Measurements from ENCODE around the gene LDLR.
"Not testable (repeated sequence)": the region's sequence is repeated elsewhere in the genome, so short reads cannot be mapped to it uniquely, and the experiment has no call there.

LDLR gene

GRCh38 chr19:11138601-11139300 is 49.5 kb downstream of the LDLR start:
- in situ Hi-C loops (cut with HindIII; ENCODE audit: low sequenced_read_pairs), result no loop called here

DNA sequence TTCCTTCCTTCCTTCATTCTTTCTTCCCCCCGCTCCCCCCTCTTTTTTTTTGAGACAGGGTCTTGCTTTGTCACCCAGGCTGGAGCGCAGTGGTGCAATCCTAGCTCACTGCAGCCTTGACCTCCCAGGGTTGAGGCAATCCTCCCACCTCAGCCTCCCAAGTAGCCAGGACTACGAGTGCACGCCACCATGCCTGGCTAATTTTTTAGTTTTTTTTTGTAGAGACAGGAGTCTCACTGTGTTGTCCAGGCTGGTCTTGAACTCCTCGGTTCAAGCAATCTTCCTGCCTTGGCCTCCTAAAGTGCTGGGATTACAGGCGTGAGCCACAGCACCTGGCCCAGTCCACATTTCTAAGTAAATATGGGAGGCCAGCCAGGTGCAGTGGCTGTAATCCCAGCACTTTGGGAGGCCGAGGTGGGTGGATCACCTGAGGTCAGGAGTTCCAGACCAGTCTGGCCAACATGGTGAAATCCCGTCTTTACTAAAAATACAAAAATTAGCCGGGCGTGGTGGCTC is 50.8 kb downstream of the LDLR start:
- in situ Hi-C loops (cut with HindIII; ENCODE audit: low sequenced_read_pairs), result not testable (repeated sequence)

- in situ Hi-C loops (cut with HindIII; ENCODE audit: low sequenced_read_pairs), result no loop called here
Observed at GRCh38 chr19:11140896-11141295, 51.6 kb downstream of the LDLR start.

- in situ Hi-C loops (cut with HindIII; ENCODE audit: low sequenced_read_pairs), result no loop called here
Observed at GRCh38 chr19:11141937-11142527, 52.8 kb downstream of the LDLR start.

DNA sequence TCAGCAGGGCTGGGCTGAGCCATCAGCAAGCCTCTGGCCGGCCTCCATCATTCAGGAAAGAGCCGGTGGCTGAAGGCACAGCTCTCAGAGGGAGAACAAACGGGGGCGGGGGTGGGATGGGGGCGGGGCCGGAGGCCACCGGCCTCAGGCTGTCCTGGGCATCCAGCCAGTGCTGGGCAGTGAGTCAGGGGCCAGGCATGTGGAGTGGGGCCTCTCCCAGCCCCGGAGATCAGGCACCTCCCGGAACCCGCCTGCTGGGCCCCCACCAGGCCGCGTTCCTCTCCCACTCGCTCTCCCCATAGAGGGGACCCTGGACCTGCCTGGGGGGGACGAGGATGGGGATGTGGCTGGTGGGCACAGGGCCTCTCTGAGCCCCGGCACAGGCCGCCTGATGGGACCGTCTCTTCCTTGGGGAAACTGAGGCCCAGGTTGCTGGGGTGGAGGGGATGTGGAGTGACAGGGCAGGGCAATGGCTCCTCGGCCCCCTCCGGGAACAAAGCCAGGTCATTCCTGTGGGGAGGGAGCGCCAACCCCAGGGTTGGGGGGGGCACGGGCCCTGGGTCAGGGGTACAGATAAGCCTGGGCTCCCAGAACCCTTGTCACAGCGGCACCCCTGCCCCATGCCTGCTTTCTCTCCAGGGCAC is 53.4 kb downstream of the LDLR start:
- in situ Hi-C loops (cut with HindIII; ENCODE audit: low sequenced_read_pairs), result no loop called here

GRCh38 chr19:11145536-11145924 is 56.3 kb downstream of the LDLR start:
- in situ Hi-C loops (cut with HindIII; ENCODE audit: low sequenced_read_pairs), result no loop called here

GRCh38 chr19:11148001-11148400 is 58.7 kb downstream of the LDLR start:
- in situ Hi-C loops (cut with HindIII; ENCODE audit: low sequenced_read_pairs), result no loop called here

DNA sequence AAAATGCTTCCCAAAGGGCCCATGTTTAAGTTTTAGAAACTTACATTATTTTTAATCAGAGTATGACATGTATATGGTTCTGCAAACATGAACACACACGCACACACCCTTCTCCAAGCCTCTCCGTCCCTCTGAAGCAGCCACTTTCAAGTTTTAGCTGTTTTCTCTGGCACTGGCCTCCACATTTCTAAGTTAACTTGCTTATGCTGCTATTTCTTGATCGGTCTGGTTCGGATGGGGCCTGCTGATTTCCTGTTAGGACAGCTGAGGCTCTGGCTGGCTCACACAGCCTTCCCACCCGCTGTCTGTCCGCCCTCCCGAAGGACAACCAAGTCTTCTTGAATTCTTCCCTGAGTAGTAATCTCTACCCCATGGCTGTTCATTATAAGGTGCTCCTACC is 61.9 kb downstream of the LDLR start:
- in situ Hi-C loops (cut with HindIII; ENCODE audit: low sequenced_read_pairs), result no loop called here

DNA sequence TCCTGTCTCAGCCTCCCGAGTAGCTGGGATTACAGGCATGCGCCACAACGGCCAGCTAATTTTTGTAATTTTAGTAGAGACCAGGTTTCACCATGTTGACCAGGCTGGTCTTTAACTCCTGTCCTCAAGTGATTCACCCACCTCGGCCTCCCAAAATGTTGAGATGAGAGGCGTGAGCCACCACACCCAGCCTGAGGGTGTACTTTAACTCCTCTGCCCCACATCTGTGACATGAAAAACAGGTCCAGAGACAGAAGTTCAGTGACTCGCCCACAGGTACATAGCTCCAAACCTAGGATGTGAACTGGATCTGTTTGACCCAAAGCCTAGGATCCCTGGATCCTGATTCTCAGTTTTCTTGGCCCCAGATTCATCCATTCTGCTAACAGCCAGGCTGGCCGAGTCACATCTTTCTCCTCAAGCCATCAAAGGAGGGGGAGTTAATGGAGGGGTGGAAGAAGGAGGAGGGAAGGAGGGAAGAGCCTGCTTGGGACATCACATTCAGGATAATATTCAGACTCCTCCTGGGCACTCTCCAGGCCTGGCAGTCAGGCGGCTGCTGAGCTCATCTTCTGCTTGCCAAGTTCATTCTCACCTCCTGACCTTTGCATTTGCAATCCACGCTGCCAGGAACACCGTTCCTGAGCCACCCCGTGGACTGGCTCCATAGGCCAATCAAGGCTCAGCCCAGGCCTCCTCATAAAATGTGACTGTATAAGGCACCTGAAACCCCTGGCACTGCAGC is 63.2 kb downstream of the LDLR start:
- in situ Hi-C loops (cut with HindIII; ENCODE audit: low sequenced_read_pairs), result no loop called here

DNA sequence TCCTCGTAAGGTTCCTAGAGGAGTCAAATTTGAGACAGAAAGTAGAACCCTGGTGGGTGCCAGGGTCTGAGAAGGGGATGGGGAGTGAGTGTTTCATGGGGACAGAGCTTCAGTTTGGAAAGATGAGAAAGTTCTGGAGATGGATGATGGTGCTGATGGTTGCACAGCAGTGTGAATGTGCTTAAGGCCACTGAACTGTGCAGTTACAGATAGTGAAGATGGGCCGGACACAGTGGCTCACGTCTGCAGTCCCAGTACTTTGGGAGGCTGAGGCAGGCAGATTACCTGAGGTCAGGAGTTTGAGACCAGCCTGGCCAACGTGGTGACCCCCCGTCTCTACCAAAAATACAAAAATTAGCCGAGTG is 65.4 kb downstream of the LDLR start:
- in situ Hi-C loops (cut with HindIII; ENCODE audit: low sequenced_read_pairs), result no loop called here

DNA sequence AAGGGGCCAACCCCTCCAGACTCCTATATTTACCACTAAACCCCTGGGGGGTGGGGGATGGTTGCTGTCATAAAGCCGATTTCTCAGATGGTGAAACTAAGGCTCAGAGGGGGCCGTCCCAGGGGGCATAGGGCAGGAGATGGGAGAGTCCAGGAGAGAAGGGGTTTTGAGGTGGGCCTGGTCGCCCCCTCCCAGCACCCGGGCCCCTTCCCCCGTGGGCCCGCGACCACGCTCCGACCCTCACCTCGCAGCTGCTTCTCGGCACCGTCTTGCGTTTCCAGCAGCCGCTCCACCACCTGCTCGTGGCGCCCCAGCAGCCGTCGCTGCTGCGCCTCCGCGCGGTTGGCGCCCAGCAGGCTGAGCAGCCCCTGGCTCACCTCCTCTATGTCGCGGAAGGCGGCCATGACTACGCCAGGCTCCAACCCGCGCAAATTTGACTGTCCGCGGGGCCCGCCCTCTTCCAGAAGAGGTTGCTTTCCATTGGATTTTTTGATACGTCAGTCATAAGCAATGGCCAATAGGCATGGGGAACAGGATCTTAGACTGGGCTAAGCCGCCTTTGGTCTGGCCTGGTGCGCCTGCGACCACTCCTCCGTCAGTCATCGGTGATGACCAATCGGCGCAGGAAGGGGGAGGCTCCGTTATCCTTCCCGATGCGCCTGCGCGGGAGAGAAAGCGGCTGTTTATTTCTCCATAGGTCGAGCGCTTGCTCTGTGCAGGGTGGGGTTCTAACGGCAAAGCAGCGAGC is 66.3 kb downstream of the LDLR start, which contains the start of gene SPC24:
SPC24 (minus strand) TSS at position 410 of the 748 bp plus-strand sequence; CDS start at position 404, 6 bp downstream.
- in situ Hi-C loops (cut with HindIII; ENCODE audit: low sequenced_read_pairs), result no loop called here

DNA sequence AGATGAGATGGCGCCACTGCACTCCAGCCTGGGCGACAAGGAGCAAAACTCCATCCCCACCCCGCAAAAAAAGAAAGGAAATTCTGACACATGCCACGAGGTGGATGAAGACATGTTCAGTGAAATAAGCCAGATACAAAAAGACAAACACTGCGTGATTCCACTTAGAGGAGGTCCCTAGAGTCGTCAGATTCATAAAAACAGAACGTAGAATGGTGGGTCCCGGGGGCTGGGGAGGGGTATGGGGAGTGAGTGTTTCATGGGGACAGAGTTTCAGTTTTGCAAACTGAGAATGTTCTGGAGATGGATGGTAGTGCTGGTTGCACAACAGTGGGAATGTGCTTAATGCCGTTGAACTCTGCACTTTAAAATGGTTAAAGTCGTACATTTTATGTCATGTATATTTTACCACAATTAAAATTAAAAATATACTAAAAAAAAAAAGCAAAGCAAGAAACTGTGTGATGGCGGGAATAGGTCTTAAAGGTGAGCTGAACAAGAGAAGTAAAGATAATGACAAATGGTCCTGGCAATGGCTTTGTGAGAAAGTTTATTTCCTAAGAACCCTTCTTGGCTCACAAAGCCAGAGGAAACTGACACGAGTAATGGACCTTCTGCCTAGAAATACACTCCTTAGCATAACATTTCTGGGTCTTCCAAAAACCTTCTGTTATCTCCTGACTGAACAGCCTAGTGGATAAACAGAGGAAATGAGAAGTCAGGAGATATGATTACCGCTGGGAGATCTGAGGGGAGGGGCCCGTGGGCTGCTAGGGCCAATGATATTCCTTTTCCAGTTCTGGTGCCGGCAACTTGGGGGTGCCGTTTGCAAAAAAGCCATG is 70.6 kb downstream of the LDLR start:
- in situ Hi-C loops (cut with HindIII; ENCODE audit: low sequenced_read_pairs), result no loop called here

- in situ Hi-C loops (cut with HindIII; ENCODE audit: low sequenced_read_pairs), result not testable (repeated sequence)
Observed at GRCh38 chr19:11160440-11160768, 71.1 kb downstream of the LDLR start.

DNA sequence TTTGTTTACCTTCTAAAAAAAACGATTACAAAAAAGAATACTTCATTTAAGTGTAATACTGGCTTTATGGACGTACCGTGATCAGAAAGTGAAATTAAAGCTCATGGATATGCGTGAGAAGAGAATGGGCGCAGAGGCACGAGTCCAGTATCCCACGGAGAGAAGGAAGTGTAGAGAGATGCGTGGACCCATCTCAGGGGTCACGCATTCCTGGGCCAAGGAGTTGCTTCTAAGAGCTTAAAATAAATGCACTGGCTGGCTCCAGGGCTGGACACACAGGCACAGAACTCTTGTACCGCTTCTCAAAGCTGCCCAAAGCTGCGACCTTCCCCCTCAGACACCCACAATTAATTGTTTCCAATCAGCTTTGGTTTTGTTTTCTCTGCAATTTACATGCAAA is 75.0 kb downstream of the LDLR start:
- in situ Hi-C loops (cut with HindIII; ENCODE audit: low sequenced_read_pairs), result no loop called here

DNA sequence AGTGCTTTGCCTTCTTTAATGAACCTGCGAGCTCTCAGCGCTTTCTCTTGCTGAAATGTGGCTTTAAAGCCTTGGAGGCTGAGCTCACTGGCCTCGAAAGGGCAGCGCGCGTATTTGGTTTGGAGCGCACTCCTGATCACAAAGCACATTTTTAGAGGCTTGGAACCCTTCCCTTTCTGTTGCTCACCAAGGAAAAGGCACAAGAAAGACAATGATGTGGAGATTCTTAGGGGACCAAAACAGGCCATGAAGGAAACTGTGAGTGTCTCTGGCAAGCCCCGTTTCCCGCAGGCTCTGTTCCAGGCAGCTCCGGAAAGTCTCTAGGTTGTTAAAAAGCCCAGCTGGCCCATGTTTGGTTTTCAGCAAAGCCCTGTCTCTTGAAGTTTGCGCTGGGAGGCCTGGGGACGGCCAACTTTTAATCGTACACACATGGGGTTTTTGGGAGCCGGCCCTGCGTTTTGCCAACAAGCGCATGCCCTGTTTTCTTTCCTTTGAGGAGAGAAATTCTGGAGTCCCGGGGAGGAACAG is 75.7 kb downstream of the LDLR start:
- in situ Hi-C loops (cut with HindIII; ENCODE audit: low sequenced_read_pairs), result no loop called here

- in situ Hi-C loops (cut with HindIII; ENCODE audit: low sequenced_read_pairs), result no loop called here
Observed at GRCh38 chr19:11165486-11166030, 76.3 kb downstream of the LDLR start.

DNA sequence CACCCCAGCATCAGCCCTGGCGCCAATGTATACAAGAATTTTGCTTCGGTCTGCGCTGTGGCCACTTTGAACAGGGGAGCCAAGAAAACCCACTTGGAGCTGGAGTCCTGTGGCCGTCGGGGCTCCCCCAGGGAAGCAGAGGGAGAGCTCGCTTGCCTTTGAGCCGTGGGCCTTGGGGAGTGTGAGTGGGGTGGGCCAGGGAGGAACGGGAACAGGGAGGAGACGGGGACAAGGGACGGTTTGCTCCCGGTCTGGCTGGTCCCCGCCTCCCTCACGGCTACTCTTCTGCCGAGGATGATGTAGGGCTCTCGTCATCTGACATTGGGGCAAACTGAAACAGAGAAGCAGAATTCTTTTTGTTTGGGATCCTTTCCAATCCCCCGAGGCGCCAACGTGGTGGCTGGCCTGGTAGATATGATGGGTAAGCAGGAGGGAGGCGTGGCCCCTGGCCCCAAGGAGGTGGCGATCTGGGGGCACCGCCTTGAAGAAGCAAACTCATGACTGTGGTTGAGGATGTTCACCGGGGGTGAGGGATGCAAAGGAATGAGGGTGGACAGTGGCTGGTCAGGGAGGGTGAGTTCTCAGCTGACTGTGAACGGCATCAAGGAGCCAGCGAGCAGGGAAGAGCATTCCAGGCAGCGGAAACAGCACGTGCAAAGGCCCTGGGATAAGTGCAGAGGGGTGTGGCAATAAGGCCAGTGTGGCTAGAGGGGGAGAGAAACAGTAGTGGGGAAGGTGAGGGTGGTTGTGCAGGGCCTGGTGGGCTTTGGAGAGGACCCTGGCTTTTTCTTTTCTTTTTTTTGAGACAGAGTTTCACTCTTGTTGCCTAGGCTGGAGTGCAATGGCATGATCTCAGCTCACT is 77.2 kb downstream of the LDLR start:
- in situ Hi-C loops (cut with HindIII; ENCODE audit: low sequenced_read_pairs), result no loop called here

- in situ Hi-C loops (cut with HindIII; ENCODE audit: low sequenced_read_pairs), result no loop called here
Observed at GRCh38 chr19:11168568-11168967, 79.3 kb downstream of the LDLR start.

Data from endothelial cell of hepatic sinusoid (primary cell).